HL-60/S4 (cell line): Measurements from ENCODE around the gene KLHDC7A.

Experiments used
- in situ Hi-C: fragments of 300-500 bp; cut with MboI; formaldehyde crosslinking; loops from 2 replicates; pipeline ENCODE4 v1.14.3; 2022; ENCODE audit warnings: low sequenced_read_pairs

KLHDC7A gene

DNA sequence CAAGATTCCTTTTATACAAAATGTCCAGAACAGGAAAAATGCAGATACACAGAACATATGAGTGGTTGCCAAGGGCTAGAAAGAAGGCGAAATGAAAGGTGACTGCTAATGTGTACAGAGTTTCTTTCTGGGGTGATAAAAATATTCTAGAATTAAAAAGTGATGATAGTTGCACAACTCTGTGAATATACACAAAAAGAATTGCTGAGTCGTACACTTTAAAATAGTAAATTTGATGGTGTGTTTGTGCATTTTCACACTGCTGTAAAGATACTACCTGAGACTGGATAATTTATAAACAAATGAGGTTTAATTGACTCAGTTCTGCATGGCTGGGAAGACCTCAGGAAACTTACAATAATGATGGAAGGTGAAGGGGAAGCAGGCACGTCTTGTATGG is 23.9 kb downstream of the KLHDC7A start:
- in situ Hi-C loops = no loop called here

- in situ Hi-C loops = no loop called here
Observed at GRCh38 chr1:18505666-18506065, 24.9 kb downstream of the KLHDC7A start.

- in situ Hi-C loops = no loop called here
Observed at GRCh38 chr1:18508084-18508483, 27.4 kb downstream of the KLHDC7A start.

GRCh38 chr1:18511149-18511873 is 30.6 kb downstream of the KLHDC7A start:
- in situ Hi-C loops = no loop called here

DNA sequence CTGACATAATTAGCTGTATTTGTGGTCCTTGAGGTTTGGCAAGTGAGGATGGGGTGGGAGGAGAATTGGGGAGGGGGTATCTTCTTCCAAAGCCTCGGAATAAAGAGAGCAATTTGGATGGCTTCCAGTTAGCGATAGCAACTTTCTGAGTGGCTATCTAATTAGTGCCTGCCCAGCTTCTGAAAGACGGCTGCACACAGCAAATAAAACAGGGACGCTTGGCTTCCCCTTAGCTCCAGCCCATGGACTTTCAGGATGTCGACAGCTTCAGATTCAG is 31.1 kb downstream of the KLHDC7A start:
- in situ Hi-C loops = no loop called here

GRCh38 chr1:18512883-18513282 is 32.2 kb downstream of the KLHDC7A start:
- in situ Hi-C loops = no loop called here

DNA sequence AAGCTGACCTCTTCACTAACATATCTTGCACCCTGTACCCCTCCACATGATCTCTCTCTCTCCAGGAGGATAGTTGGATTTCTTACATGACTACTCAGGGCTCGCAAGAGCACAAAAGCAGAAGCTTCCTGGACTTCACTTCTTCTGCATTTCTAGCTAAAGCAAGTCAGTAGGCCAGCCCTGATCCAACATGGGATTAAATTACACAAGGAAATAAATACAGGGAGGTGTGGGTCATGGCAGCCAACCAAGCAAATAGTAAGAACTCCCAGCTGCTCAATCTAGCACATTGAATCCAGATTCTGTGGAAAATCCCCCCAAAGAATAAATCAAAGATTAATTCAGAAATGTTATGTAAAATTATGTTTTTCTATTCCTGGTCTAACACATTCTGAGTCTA is 33.3 kb downstream of the KLHDC7A start:
- in situ Hi-C loops = no loop called here

GRCh38 chr1:18515120-18515667 is 34.5 kb downstream of the KLHDC7A start:
- in situ Hi-C loops = no loop called here

- in situ Hi-C loops = no loop called here
Observed at GRCh38 chr1:18516473-18516872, 35.7 kb downstream of the KLHDC7A start.

DNA sequence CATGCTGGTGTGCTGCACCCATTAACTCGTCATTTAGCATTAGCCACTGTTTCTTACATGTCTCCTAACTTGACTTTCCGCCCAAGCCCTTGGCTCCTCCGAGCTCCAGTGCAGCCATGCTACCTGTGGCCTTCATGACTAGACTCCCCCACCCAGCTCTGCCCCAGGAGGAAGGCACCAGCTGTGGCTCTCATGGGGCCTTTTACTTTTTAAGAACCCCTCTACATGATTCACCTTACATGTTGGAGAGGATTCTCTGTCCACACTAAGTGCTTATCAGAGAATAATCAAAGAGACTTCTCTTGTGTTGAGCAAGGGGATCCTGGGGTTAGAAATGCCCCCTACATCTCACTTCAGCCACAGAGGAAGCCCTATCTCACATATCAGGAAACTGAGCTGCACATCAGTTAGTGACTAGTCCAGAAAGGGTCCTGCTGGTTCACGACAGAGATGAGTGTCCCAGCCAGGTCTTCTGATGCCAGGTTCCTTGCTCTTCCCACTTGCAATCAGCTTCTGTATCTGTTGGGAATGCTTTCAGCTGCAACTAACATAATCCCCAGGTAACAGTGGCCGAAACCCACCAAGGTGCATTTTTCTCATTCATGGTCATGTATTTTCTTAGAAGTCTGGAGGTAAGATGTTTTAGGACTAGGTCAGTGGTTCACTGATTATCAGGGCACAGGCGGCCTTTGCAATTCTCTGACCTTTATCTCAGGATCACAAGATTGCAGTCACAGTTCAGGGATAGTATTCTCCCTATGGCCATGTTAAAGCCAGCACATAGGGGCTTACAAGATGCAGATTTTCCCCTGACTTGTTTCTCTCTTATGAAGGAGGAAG is 45.9 kb downstream of the KLHDC7A start:
- in situ Hi-C loops = no loop called here

DNA sequence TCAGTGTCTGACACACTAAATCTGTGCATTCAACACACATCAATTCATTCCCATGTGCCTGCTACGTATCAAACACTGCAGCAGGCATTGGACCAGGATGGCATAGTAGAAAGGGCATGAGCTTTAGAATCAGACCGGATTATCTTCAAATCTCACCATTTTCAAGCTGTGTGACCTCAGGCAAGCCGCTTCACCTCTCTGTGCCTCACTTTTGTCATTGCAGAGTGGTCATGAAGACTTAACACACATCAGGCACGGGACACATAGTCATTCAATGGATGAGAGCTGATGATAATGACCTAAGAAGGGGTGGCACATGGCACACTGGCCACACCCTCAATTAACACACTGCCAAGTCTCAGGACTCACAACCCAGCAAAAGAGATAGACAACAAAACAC is 46.8 kb downstream of the KLHDC7A start:
- in situ Hi-C loops = no loop called here

GRCh38 chr1:18527921-18528320 is 47.2 kb downstream of the KLHDC7A start:
- in situ Hi-C loops = no loop called here

- in situ Hi-C loops = no loop called here
Observed at GRCh38 chr1:18528616-18529015, 47.9 kb downstream of the KLHDC7A start.

DNA sequence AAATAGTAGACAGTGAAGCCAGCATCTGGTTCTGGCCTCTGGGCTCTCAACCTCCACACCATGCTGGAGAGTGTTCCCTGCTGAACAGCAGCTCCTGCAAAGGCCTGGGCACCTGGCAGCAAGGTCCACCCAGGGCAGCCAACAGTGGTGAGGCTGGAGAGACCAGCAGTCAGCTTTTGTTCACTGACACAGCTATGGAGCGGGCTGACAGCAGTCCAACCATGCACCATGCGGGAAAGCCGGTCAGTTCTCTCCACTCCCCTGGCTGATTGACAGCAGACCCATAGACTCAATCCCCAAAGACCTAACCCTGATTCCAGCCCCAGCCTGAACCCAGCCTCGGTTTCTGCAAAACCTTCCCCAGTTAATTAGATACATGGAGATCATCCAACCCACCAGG is 49.0 kb downstream of the KLHDC7A start:
- in situ Hi-C loops = no loop called here

- in situ Hi-C loops = no loop called here
Observed at GRCh38 chr1:18530587-18531502, 50.1 kb downstream of the KLHDC7A start.

GRCh38 chr1:18531503-18531845 is 50.7 kb downstream of the KLHDC7A start:
- in situ Hi-C loops = no loop called here

DNA sequence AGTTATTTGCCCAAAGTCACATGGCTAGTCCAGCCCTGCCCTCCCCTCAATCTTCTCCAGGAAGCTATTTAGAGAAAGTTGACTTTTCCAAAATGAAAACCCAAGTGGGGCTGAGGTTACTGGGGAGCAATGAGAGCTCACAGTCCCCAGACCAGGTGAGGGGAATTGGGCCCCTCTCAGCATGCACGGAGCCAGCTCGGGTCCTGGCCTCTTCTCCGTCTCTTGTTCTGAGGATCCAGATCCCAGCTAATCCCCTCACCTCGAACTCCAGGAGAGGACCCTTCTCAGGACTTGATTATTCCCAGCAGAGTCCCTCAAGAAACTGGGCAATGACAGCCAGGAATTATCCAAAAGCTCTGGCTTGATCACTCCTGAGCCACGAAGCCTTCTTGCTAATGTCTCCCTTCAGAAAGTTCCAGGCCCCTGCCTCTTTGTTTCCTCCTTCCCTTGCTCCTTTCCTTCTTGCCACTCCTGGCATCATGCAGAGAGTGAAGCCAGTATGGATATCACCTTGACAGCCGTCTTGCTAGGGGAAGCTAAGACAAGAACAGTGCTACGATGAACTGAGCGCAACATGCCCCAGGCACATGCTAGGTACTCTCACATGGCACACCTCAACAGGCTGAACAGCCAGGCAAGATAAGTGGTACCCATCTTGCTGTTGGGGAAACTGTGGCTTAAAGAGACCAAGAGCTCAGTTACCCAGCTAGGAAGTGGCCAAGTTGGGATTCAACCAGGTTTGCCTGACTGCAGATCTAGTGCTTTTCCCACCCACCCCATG is 51.9 kb downstream of the KLHDC7A start:
- in situ Hi-C loops = no loop called here

DNA sequence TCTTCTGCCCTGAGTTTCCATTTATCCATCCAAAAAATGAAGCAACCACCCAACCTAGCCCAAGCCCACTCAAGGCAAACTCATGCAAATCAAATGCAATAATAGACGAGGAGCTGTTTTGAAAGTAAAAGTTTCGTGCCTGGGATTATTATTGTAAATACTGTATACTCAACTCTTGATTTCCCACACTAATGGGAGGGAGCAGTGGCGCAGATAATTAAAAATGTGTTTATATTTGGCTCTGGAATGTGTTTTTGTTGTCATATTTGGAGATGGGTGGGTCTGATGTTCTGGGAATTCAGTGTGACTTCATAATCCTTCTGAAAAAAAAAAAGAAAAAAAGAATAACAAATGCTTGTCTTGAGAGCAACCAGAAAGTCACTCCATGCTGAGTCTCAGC is 52.5 kb downstream of the KLHDC7A start:
- in situ Hi-C loops = no loop called here

DNA sequence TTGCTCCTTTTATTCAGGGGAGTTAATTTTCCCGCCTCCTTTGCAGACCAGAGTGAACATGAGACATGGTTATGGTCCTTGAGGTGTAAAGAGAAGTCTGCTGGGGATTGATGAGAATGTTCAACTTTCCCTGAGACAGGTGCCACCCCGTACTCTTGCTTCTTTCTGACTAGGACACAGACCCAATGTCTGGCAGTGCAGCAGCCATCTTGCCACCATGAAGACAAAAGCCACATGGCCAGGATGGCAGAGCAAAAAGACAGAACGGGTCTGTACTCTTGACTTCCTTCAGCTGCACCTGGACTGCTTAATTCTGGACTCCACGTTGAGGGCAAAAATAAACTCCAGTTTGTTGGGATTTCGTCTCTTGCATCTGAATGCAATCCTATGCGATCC is 54.1 kb downstream of the KLHDC7A start:
- in situ Hi-C loops = no loop called here
